ENCODE results near the gene FEM1C.

- TF ChIP-seq EZH2 (IDR thresholded peaks at IDR 0.05) (no peak), POLR2AphosphoS5 (IDR thresholded peaks at IDR 0.05; ENCODE audit: borderline replicate concordance, low read depth, low read length) (no peak), FOXP2 (optimal IDR thresholded peaks at IDR 0.05; ENCODE audit: control extremely low read depth, extremely low read length, insufficient read depth) (no peak)
Measured at GRCh38 chr5:115577741-115578140, 33.2 kb upstream of the FEM1C start.

Data from SK-N-MC (cell line).